ENCODE measurements around the gene KMO.

The KMO gene

GRCh38 chr1:241614144-241614543 lies 82.0 kb downstream of the KMO start:
- Mint-ChIP-seq H3K27me3 (ENCODE audit: low read depth) (peaks cover 4% of the 10 kb centered on the region), H3K36me3 (ENCODE audit: low read depth) (no peaks in the 10 kb centered on the region), H3K27ac (peak overlapping the region in 1 of 3 experiments; percentile 64), H3K9me3 (no peaks in the 10 kb centered on the region), H3K4me1 (no peaks in the 10 kb centered on the region), H3K4me3 (no peak overlapping the region)
- TF ChIP-seq CTCF (IDR thresholded peaks at IDR 0.05; ENCODE audit: unreplicated experiment in 3 of 3), result no peak

- H3K4me1 Mint-ChIP-seq, result no peaks in the 10 kb centered on the region
- no peaks in the 10 kb centered on the region for H3K9me3 Mint-ChIP-seq
- no peak for TF ChIP-seq CTCF (IDR thresholded peaks at IDR 0.05; ENCODE audit: unreplicated experiment in 3 of 3)
- H3K36me3 Mint-ChIP-seq (ENCODE audit: low read depth), result no peaks in the 10 kb centered on the region
- H3K27me3 Mint-ChIP-seq (ENCODE audit: low read depth), result peaks cover 4% of the 10 kb centered on the region
- H3K4me3 Mint-ChIP-seq, result no peak overlapping the region
- H3K27ac Mint-ChIP-seq, result peak overlapping the region; percentile 47 to 64 (median 56)
Measured at GRCh38 chr1:241614572-241614971, 82.4 kb downstream of the KMO start.

DNA sequence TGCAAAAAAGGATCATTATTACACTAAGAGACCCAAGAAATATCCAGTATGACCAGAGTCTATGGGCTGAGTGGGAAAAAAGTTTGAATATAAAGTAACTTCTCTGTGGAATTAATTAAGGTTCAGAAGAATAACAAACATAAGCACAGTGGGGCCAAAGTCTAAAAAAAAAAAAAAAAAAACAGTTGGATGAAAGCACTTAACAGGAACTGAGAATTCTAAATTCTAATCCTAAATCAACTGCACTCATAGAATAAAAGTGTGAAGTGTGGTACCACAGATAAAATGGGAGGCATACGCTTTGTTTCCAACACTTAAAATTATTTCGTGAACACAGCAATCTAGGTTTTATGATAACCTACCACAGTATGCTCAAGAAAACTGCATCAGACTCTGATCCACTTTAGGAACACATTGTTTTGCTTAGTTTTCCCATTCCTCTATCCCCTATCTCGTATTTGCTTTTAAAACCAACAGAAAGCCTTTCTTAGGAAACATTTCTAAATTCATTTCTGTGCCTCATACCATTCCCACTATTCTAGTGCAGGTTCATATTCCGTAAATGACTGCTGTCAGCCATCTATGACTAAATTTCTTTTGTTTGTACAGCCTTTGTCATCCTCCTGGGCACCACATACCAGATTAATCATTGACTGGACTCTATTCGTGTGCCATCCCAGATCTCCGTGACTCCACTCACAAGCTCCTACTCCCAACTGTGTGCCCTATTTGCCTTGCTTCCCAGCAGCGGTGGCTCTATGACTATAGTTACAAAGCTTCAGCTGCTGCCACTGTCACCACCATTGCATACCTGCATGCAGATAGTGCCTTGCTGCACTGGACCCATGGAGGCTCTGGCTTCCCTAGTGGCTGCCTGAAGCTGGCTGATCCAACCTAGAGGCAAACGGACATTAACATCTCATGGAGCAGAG lies 83.1 kb downstream of the KMO start:
- Mint-ChIP-seq H3K4me1 (no peaks in the 10 kb centered on the region), H3K9me3 (no peaks in the 10 kb centered on the region), H3K27me3 (ENCODE audit: low read depth) (peaks cover 4% of the 10 kb centered on the region), H3K27ac (peak overlapping the region; percentile 47 to 64 (median 56)), H3K4me3 (no peak overlapping the region), H3K36me3 (ENCODE audit: low read depth) (no peaks in the 10 kb centered on the region)
- no peak for TF ChIP-seq CTCF (IDR thresholded peaks at IDR 0.05; ENCODE audit: unreplicated experiment in 3 of 3)

DNA sequence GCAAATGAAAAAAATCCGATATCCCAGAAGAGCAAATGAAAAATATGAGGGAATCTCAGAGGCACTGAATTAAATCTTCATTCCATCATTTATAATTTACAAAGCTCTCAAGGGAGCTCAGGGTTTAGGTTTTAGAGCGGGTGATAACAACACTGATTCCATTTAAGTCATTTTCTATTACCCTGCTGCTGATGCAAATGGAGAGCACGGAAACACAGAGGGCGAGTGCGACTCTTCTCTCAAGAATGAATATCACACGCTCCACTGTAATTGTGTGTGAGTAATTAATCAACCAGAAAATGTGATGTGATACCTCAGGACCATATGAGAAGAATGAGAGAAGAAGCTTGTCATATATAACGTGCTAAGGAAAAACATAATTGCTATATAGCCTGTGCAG lies 85.2 kb downstream of the KMO start:
- Mint-ChIP-seq H3K36me3 (ENCODE audit: low read depth) (peaks cover 6% of the 10 kb centered on the region), H3K27ac (no peak overlapping the region), H3K9me3 (no peaks in the 10 kb centered on the region), H3K4me1 (no peaks in the 10 kb centered on the region), H3K4me3 (no peak overlapping the region), H3K27me3 (ENCODE audit: low read depth) (peaks cover 4% of the 10 kb centered on the region)
- TF ChIP-seq CTCF (IDR thresholded peaks at IDR 0.05; ENCODE audit: unreplicated experiment in 3 of 3), result no peak

DNA sequence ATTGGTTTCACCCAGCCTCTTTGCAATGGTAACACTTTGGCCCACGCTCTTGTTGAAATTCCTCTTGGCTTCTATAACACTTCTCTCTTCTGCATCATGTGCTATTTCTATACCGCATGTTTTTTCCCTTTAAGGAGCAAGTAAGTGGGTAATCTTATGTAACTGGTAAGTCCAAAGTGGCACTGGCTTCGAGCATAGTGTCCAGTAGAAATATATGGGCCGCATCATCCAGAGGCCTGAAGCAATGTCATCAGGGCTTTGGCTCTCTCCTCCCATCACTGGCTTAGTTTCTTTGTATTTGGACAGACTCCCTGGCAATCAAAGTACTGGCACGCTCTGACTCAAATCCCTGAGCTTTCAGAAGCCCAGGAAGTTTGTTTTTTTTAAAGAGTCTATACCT lies 90.5 kb downstream of the KMO start:
- Mint-ChIP-seq H3K27me3 (ENCODE audit: low read depth) (no peaks in the 10 kb centered on the region), H3K27ac (no peak overlapping the region), H3K36me3 (ENCODE audit: low read depth) (peaks cover 6% of the 10 kb centered on the region), H3K9me3 (no peaks in the 10 kb centered on the region), H3K4me1 (no peaks in the 10 kb centered on the region), H3K4me3 (no peak overlapping the region)
- no peak for TF ChIP-seq CTCF (IDR thresholded peaks at IDR 0.05; ENCODE audit: unreplicated experiment in 3 of 3)

DNA sequence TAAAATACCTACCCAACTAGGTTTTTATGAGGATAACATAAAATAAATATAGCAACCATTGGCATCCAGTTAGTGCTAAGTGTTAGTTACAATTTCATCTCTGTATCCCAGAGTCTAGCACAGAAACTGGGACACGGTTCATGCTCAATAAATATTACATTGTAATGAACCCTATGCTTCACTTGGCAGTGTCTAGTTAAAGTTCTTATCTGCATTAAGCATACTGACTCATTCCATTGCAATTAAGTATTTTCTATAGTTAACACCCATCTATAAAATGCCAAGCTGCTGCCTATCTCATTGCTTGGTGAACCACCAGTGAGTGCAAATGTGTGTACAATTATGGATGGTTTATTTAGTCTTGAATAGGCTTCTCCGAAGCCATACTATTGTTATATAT lies 92.8 kb downstream of the KMO start:
- no peak for TF ChIP-seq CTCF (IDR thresholded peaks at IDR 0.05; ENCODE audit: unreplicated experiment in 3 of 3)
- H3K4me1 Mint-ChIP-seq, result no peaks in the 10 kb centered on the region
- no peak overlapping the region for H3K27ac Mint-ChIP-seq
- no peaks in the 10 kb centered on the region for H3K27me3 Mint-ChIP-seq (ENCODE audit: low read depth)
- H3K4me3 Mint-ChIP-seq, result no peak overlapping the region
- H3K9me3 Mint-ChIP-seq, result no peaks in the 10 kb centered on the region
- H3K36me3 Mint-ChIP-seq (ENCODE audit: low read depth), result peaks cover 9% of the 10 kb centered on the region
